ENCODE results near the gene ZNF184.

DNA sequence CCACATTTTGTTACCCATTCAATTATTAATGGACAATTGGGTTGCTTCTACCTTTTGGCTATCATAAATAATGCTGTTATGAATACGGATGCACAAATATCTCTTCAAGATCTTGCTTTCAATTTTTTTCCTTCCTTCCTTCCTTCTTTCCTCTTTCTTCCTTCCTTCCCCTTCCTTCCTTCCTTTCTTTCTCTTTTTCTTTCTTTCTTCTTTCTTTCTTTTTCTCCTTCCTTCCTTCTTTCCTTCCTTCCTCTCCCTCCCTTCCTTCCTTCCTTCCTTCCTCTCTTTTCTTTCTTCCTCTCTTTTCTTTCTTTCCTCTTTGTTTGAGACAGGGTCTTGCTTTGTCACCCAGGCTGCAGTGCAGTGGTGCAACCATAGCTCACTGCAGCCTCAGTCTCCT, 39.2 kb downstream of the ZNF184 start:
- TF ChIP-seq EZH2 (IDR thresholded peaks at IDR 0.05; ENCODE audit: borderline replicate concordance, insufficient read depth, low read length, poor library complexity, severe bottlenecking) (no peak), POLR2AphosphoS5 (IDR thresholded peaks at IDR 0.05) (no peak), EP300 (conservative IDR thresholded peaks at IDR 0.05; ENCODE audit: poor library complexity, severe bottlenecking) (no peak), RAD21 (conservative IDR thresholded peaks at IDR 0.05) (no peak), MXI1 (conservative IDR thresholded peaks at IDR 0.05; ENCODE audit: poor library complexity, severe bottlenecking) (no peak)
- TF ChIP-seq, protein P1, sequence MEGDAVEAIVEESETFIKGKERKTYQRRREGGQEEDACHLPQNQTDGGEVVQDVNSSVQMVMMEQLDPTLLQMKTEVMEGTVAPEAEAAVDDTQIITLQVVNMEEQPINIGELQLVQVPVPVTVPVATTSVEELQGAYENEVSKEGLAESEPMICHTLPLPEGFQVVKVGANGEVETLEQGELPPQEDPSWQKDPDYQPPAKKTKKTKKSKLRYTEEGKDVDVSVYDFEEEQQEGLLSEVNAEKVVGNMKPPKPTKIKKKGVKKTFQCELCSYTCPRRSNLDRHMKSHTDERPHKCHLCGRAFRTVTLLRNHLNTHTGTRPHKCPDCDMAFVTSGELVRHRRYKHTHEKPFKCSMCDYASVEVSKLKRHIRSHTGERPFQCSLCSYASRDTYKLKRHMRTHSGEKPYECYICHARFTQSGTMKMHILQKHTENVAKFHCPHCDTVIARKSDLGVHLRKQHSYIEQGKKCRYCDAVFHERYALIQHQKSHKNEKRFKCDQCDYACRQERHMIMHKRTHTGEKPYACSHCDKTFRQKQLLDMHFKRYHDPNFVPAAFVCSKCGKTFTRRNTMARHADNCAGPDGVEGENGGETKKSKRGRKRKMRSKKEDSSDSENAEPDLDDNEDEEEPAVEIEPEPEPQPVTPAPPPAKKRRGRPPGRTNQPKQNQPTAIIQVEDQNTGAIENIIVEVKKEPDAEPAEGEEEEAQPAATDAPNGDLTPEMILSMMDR (IDR thresholded peaks at IDR 0.05; ENCODE audit: poor library complexity, severe bottlenecking) = no peak
- TF ChIP-seq, protein P2, sequence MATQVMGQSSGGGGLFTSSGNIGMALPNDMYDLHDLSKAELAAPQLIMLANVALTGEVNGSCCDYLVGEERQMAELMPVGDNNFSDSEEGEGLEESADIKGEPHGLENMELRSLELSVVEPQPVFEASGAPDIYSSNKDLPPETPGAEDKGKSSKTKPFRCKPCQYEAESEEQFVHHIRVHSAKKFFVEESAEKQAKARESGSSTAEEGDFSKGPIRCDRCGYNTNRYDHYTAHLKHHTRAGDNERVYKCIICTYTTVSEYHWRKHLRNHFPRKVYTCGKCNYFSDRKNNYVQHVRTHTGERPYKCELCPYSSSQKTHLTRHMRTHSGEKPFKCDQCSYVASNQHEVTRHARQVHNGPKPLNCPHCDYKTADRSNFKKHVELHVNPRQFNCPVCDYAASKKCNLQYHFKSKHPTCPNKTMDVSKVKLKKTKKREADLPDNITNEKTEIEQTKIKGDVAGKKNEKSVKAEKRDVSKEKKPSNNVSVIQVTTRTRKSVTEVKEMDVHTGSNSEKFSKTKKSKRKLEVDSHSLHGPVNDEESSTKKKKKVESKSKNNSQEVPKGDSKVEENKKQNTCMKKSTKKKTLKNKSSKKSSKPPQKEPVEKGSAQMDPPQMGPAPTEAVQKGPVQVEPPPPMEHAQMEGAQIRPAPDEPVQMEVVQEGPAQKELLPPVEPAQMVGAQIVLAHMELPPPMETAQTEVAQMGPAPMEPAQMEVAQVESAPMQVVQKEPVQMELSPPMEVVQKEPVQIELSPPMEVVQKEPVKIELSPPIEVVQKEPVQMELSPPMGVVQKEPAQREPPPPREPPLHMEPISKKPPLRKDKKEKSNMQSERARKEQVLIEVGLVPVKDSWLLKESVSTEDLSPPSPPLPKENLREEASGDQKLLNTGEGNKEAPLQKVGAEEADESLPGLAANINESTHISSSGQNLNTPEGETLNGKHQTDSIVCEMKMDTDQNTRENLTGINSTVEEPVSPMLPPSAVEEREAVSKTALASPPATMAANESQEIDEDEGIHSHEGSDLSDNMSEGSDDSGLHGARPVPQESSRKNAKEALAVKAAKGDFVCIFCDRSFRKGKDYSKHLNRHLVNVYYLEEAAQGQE (IDR thresholded peaks at IDR 0.05; ENCODE audit: borderline replicate concordance) = no peak
